Aortic smooth muscle cell (primary cell): Measurements from ENCODE around the gene CD1B. TPM values are rescaled to one million over a fixed set of nuclear protein-coding genes. Genes with fewer than 3 reads are reported as not detected.

Experiments
- total RNA-seq: library from RNA; depleted of rRNA; stranded (reverse); fragments of >200 nt; gene quantifications from 2 replicates; pipeline ENCODE4 v1.2.3, GENCODE V29; 2014

The CD1B gene
- not detected in 2 replicates for total RNA-seq

DNA sequence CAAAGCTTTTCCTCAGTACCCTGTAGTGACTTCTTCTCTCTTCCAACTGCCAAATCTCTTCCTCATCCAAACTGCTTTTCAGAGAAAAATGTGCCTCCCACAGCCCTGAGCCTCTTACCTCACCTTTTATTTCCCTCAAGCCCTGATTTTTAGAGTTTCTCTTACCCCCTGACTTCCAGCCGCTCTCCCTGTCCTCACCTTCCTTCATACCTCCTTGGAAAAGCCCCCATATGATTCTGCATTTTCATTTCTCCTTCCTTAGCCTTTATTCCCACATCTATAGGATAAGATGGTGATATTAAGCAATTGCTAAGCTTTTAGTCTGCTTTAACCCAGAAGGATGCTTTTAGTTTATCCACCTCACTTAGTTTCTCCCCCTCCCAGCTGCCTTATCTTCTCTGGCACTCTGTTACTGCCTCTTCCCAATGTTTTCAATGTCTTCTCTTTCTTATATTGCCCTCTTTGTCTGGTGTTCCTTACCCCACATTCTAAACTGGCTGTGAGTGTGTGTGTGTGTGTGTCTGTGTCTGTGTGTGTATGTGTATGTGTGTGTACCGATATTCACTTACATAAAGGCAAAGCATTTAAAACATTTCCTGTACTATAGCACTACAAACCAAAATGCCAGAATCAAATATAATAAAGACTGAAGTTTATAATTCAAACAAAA is at the start of gene CD1B:
TSS of gene CD1B (minus strand) at position 51 of the 670 bp plus-strand sequence. CDS start 108 bp downstream, outside the sequence.

DNA sequence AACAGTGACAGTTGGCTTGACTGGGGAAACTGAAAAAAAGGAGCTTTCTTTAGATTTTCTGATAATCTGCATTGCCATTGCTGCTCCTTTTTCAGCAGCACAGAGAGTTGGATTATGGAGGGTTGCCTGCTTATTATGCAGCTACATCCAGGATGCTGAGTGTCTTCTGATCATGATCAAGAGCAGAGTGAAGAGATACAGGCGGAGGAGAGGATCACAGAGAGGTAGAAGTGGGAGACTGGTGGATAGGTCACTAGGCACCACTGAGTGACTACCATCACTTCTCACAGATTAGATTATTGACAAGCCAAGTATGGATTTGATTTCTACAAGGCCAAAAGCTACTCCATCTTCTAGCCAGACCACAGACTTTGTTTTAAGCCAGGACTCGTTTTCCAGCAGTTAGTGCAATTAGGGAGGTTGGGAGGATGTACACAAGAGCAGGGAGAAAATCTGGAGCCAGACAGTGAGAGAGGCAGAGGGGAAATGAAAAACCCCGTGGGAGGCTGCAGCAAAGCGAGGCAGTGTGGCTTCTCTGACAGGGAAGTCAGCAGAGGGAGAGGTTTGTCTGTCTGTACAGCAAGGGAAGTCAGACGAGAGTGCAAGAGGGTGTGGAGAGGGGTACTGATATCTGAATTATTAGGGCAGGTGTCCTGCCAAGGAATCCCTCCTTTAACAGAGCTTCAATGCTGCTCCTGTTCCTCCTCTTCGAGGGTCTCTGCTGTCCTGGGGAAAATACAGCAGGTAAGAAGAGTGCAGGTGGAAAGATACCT is 22.2 kb upstream of the CD1B start, which contains the start of gene CD1E:
TSS of gene CD1E (plus strand) at position 592 of the 773 bp plus-strand sequence. CDS start at position 687, 95 bp downstream.

DNA sequence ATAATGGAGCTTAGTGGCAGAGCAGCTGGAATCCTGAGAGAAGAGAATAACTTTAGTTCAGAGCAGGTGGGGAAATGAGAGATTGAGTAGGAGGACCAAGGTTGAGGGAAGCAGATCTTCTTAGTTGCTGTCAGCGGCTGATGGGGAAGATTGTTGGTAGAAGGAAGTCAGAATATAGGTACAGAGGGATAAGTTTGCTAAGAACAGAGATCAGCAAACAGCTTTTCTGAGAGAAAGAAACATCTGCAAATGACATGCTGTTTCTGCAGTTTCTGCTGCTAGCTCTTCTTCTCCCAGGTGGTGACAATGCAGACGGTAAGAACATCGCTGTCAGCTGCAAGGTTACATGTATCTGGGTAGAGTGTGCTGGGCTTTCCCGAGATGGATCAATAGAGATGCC is 41.5 kb downstream of the CD1B start, which contains the start of gene CD1C:
TSS of gene CD1C (plus strand) at position 113 of the 400 bp plus-strand sequence. CDS start at position 255, 142 bp downstream.

Other genes with a start within 250 kb of the CD1B start
- under 0.01 TPM in 1 of 2 replicates, not detected in the other for gene CD1D, start 150.6 kb downstream of the CD1B start, total RNA-seq
- gene CD1A, start 77.1 kb downstream of the CD1B start, total RNA-seq, result not detected in 2 replicates
- not detected in 2 replicates for gene CD1C, start 41.6 kb downstream of the CD1B start, total RNA-seq
- not detected in 2 replicates for gene CD1E, start 22.4 kb upstream of the CD1B start, total RNA-seq
- gene OR10T2, start 67.9 kb upstream of the CD1B start, total RNA-seq, result not detected in 2 replicates
- gene OR10K2, start 94.7 kb upstream of the CD1B start, total RNA-seq, result not detected in 2 replicates
- gene OR10K1, start 130.3 kb upstream of the CD1B start, total RNA-seq, result not detected in 2 replicates
- not detected in 2 replicates for gene OR10R2, start 140.7 kb upstream of the CD1B start, total RNA-seq
- not detected in 2 replicates for gene OR6Y1, start 222.9 kb upstream of the CD1B start, total RNA-seq
- gene OR6P1, start 239.0 kb upstream of the CD1B start, total RNA-seq, result not detected in 2 replicates
- not detected in 2 replicates for gene OR10X1, start 248.4 kb upstream of the CD1B start, total RNA-seq